Effector memory CD8-positive, alpha-beta T cell (primary cell): ENCODE results near the gene TBL1X.
A peak's percentile ranks its signal among the peaks of the same experiment; 100 is the strongest.

Experiments
- ATAC-seq: fragments of 150-1000 bp; cut with Tn5 transposase; replicated peaks from 2 replicates; pipeline ENCODE4 v1.10.0; 2021; ENCODE audit warnings: mild to moderate bottlenecking, moderate library complexity
- DNase-seq, 3 experiments: peaks; one replicate each; pipeline ENCODE4 v3.0.0; 2021
- H3K27ac Mint-ChIP-seq, 2 donors: one replicate each; pipeline ENCODE4 v1.8.0; 2022; ENCODE audit warnings: mild to moderate bottlenecking in 2 of 2, mixed read lengths in 2 of 2, moderate library complexity in 2 of 2
- H3K27me3 Mint-ChIP-seq, 2 donors: one replicate each; pipeline ENCODE4 v1.8.0; 2022; ENCODE audit warnings: mixed read lengths in 2 of 2
- H3K36me3 Mint-ChIP-seq: one replicate; pipeline ENCODE4 v1.8.0; 2022; ENCODE audit warnings: mild to moderate bottlenecking, moderate library complexity, mixed read lengths; ENCODE audit not compliant: insufficient read depth
- H3K4me1 Mint-ChIP-seq, 2 donors: one replicate each; pipeline ENCODE4 v1.8.0; 2022; ENCODE audit warnings: low read depth in 2 of 2, mixed read lengths in 2 of 2
- H3K4me3 Mint-ChIP-seq, 2 donors: one replicate each; pipeline ENCODE4 v1.8.0; 2022; ENCODE audit warnings: mild to moderate bottlenecking in 2 of 2, mixed read lengths in 2 of 2, moderate library complexity in 2 of 2
- H3K9me3 Mint-ChIP-seq, 2 donors: one replicate each; pipeline ENCODE4 v1.8.0; 2022; ENCODE audit warnings: mixed read lengths in 2 of 2

TBL1X gene

DNA sequence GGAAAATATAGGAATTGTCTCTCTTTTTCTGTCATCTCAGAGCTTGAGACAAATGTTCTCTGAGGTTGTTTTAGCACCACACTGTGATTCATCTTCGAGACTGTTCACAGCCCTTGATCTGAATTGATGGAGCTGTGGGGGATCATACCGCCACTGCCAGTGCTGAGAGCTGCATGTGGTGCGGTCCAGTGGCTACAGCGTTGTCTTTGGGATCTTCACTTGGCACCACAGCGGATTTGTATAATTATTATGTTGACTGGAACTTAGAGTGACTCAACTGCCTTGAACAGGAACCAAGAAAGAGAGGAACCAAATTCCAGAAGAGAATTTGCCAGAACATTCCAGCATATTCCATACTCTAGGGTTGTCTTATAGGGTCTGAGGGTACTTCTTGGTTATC is 29.1 kb downstream of the TBL1X start:
- DNase-seq (no peak), ATAC-seq (no peak)
- H3K4me1 Mint-ChIP-seq = peaks cover 18 to 25% of the 10 kb centered on the region in 2 donors
- H3K4me3 Mint-ChIP-seq = no peak overlapping the region
- H3K9me3 Mint-ChIP-seq = no peaks in the 10 kb centered on the region
- no peaks in the 10 kb centered on the region for H3K27me3 Mint-ChIP-seq
- peaks cover 9% of the 10 kb centered on the region for H3K36me3 Mint-ChIP-seq
- no peak overlapping the region for H3K27ac Mint-ChIP-seq

DNA sequence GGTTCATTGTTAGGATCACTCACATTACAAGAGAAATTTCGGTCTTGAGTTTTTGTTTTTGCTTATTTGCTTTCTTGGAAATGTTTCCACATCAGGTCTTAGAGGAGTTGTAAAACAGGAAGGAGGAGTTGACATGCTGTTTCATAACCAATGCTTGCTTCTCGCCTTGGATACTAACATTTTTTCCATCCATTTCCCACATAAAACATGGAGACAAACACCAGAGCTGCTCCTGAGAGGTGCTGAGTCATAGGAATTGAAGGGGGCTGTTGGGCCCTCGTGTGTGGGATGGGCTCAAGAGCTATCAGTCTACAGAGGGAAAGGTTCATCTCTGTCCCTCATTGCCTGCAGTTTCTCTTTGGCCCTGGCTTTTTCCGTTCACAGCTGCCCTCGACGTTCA is 29.9 kb downstream of the TBL1X start:
- Mint-ChIP-seq H3K4me3 (no peak overlapping the region), H3K27me3 (no peaks in the 10 kb centered on the region), H3K4me1 (peaks cover 18 to 25% of the 10 kb centered on the region in 2 donors), H3K27ac (peak overlapping the region in 1 of 2 donors; percentile 8), H3K9me3 (no peaks in the 10 kb centered on the region), H3K36me3 (peaks cover 7% of the 10 kb centered on the region)
- no peak for DNase-seq
- ATAC-seq = no peak

DNA sequence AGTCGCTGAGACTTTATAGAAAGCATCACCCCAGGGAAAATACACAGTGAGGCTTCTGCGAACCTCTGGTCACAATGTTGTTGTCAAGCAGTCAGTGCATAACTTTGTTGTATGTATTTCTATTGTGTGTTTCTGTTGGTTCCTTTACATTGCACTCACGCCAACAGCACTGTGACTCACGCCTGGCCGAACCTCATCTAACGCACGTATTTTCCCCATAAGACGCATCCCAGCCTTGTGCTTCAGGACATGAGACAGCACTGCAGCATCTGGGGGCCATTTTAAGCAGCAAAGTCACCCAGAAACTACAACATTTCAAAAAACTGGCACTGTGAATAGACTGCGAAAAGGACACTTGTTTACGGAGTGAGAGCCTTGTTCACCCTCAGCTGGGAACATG is 30.6 kb downstream of the TBL1X start:
- Mint-ChIP-seq H3K27ac (no peak overlapping the region), H3K27me3 (no peaks in the 10 kb centered on the region), H3K4me1 (peaks cover 13 to 19% of the 10 kb centered on the region in 2 donors), H3K4me3 (no peak overlapping the region), H3K36me3 (peaks cover 5% of the 10 kb centered on the region), H3K9me3 (no peaks in the 10 kb centered on the region)
- no peak for DNase-seq
- no peak for ATAC-seq

DNA sequence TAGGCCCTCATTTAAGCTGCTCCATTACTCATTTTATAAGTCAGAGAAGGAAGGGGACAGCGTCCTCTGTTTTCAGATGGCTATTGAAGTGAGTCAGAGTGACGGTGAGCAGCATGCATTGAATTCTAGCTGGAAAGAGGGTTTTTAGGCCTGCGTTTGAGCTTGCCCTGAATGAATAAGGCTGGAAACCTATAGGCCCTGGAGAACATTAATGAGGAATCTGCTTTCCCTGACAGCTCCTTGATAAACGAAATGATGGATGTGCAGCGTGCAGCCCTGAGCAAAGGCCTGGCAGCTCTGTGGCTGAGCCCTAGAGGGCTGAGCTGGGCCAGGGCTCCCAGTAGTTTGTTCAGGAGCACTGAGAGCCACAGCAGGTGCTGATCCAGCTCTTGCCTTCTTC is 33.4 kb downstream of the TBL1X start:
- DNase-seq (no peak), ATAC-seq (no peak)
- Mint-ChIP-seq H3K27me3 (no peaks in the 10 kb centered on the region), H3K4me3 (no peak overlapping the region), H3K27ac (no peak overlapping the region), H3K4me1 (peaks cover 8% of the 10 kb centered on the region in 2 donors), H3K9me3 (no peaks in the 10 kb centered on the region), H3K36me3 (peaks cover 11% of the 10 kb centered on the region)

DNA sequence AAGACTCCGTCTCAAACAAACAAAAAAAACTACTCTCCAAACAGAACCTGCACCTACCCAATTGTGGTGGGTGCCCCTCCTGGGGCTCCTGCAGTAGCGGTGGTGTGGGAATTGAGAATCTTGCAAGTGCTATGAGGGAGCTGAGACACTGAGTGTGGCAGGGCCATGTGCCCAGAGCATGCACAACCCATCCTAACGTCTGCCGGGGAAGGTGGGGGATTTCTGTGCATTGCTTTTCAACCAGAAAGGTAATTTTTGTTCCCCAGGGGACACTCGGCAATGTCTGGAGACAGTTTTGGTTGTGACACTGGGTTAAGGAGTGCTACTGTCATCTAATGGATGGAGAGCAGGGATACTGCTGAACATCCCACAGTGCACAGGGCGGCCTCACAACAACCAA is 35.7 kb downstream of the TBL1X start:
- Mint-ChIP-seq H3K27ac (no peak overlapping the region), H3K9me3 (no peaks in the 10 kb centered on the region), H3K4me3 (no peak overlapping the region), H3K27me3 (no peaks in the 10 kb centered on the region), H3K36me3 (peaks cover 6% of the 10 kb centered on the region), H3K4me1 (peaks cover 8 to 12% of the 10 kb centered on the region in 2 donors)
- DNase-seq = no peak
- ATAC-seq = no peak

DNA sequence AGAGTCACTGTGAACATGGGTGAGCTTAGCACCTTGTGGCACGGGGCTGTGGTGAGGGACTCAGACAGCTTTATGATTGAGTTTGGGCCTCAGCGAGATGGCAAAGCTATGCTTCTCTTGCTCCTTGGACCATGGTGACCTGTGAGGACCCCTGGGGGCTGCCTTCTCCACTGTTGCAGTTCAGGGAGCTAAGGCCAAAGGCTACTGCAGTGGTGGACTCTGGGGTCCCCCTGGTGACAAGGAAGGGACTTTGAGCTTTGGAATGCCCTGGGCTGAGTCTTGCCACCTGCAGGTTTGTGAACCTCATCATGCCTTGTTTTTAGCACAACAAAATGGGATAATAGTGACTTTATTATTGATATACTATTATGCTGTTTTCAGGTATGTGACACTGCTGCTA is 36.5 kb downstream of the TBL1X start:
- Mint-ChIP-seq H3K4me1 (peaks cover 7 to 10% of the 10 kb centered on the region in 2 donors), H3K27ac (no peak overlapping the region), H3K27me3 (no peaks in the 10 kb centered on the region), H3K36me3 (peaks cover 6% of the 10 kb centered on the region), H3K4me3 (no peak overlapping the region), H3K9me3 (no peaks in the 10 kb centered on the region)
- ATAC-seq = no peak
- no peak for DNase-seq

DNA sequence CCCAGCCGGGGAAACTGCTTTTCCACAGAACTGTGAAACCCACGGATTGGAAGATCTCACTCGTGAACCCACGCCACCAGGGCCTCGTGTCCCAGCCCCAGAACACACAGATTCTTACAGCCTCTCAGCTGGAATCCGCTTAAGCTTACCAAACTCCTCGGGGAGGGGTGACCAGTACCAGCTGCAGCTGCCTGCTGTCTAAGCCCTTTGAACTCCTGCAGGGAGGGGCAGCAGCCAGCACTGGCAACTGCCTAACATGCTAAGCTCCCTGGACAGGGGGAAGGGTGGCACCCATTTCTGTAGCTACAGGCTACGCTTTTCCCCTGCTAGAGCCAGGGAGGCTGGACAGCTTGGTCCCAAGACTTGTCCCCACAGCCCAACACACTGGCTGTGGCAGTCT is 38.4 kb downstream of the TBL1X start:
- Mint-ChIP-seq H3K36me3 (peaks cover 6% of the 10 kb centered on the region), H3K4me1 (peaks cover 9 to 10% of the 10 kb centered on the region in 2 donors), H3K9me3 (no peaks in the 10 kb centered on the region), H3K4me3 (no peak overlapping the region), H3K27me3 (no peaks in the 10 kb centered on the region), H3K27ac (no peak overlapping the region)
- ATAC-seq = no peak
- no peak for DNase-seq

DNA sequence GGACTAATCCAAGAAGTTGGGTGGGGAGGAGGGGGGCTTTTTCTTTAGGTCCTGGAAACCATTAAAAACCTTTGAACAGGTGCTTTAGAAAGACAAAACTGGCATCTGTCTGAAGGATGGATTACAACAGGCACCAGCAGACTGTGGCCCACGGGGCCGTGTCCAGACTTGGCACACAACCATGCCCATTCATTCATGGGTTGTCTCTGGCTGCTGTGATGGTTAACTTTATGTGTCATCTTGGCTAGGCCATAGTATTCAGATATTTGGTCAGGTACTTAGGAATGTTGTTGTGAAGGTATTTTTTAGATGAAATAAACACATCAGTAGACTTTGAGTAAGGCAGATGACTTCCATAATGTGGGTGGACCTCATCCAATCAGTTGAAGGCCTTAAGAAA is 45.5 kb downstream of the TBL1X start:
- Mint-ChIP-seq H3K36me3 (peaks cover 2% of the 10 kb centered on the region), H3K4me3 (no peak overlapping the region), H3K27ac (peak overlapping the region in 1 of 2 donors; percentile 67), H3K9me3 (no peaks in the 10 kb centered on the region), H3K27me3 (no peaks in the 10 kb centered on the region), H3K4me1 (peaks cover 7 to 15% of the 10 kb centered on the region in 2 donors)
- no peak for ATAC-seq
- no peak for DNase-seq

DNA sequence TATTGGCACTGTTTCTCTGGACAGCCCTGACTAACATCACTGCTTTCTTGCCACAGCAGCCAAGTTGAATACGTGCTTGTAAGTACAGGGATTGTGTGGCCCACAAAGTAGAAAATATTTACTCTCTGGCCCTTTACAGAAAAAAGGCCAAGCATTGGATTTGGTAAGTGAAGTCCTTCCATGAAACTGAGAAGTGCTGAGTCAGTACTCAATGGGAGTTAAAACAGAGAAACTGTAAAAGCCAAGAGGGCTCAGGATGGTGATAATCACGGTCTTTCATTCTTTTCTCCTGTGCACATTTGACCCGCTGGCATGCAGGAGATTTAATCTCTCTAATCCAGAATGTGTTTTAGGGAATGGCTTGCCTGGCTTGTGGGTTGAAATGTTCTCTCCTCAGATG is 46.1 kb downstream of the TBL1X start:
- DNase-seq (no peak), ATAC-seq (no peak)
- peaks cover 11 to 21% of the 10 kb centered on the region in 2 donors for H3K4me1 Mint-ChIP-seq
- no peaks in the 10 kb centered on the region for H3K9me3 Mint-ChIP-seq
- no peak overlapping the region for H3K27ac Mint-ChIP-seq
- no peak overlapping the region for H3K4me3 Mint-ChIP-seq
- no peaks in the 10 kb centered on the region for H3K27me3 Mint-ChIP-seq
- peaks cover 2% of the 10 kb centered on the region for H3K36me3 Mint-ChIP-seq

DNA sequence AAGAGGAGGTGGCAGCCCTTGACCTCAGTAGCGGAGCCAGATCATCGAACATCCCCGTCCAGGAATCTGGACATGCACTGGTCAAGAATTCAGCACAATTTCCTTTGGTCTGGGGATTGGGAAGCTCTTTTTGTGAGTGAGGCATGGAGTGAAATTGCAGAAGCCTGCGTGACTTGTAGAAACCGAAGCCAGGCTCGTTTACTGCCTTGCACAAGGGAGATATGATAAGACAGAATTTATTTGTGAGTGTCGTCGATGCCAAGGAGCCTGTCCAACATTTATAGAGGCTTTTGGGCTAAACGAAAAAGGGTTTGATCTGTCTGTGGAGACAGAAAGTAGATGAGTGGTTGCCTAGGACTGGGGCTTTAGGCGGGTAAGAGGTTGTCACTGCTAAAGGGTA is 50.6 kb downstream of the TBL1X start:
- Mint-ChIP-seq H3K27ac (peak overlapping the region in 1 of 2 donors; percentile 73), H3K9me3 (no peaks in the 10 kb centered on the region), H3K4me1 (peaks cover 20 to 24% of the 10 kb centered on the region in 2 donors), H3K4me3 (peak overlapping the region; percentile 58 to 64), H3K27me3 (no peaks in the 10 kb centered on the region), H3K36me3 (peaks cover 6% of the 10 kb centered on the region)
- no peak for DNase-seq
- ATAC-seq = no peak

DNA sequence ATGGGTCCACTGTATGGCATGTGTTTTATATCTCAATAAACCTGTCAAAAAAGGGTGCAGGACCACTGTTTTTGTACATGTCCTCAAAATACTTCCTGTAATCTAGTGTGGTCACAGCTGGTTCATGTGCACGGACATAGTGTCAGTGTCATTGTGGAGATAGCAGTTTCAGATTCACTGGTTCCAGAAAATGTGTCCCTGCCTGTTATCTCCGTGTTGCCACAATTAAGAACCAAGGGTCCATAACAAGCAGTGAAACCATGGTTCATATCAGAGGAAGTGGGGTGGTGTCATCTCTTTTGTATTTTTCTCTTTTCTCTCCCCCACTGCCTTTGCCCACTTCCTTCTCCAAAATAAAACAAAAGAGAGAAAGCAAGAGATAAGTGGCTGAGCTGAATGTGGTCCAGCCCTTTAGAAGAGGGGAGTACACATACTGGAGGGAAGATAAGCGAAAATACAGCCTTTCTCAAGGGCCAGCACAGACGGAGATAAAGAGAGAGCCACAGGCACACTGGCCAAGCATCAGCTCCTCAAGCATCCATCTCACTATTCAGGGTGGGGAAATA is 51.2 kb downstream of the TBL1X start:
- H3K9me3 Mint-ChIP-seq = no peaks in the 10 kb centered on the region
- DNase-seq (no peak), ATAC-seq (peak; percentile 26)

DNA sequence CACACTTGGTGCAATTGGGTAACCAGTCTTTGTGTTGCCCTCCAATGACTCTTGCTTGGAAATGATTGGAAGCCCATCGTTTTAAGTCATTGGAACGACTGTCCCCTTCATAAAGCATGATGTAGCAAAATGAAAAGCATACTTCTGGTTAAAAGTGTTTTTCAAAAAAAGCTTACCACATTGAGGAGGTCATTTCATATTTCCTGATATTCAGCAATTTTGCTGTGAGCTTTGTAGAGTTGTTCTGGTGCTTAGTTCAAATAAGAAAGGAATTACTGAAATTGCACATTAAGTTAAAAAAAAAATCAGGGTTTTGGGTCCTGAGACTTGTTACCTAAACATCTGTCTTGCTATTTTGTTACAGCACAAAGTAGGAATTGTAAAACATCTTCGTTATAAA is 51.8 kb downstream of the TBL1X start:
- ATAC-seq = no peak

More for the DNA sequence above, 51.2 kb downstream of the TBL1X start:
- peak overlapping the region; percentile 40 to 64 for H3K4me3 Mint-ChIP-seq
- peak overlapping the region; percentile 71 to 79 for H3K27ac Mint-ChIP-seq
- H3K27me3 Mint-ChIP-seq = no peaks in the 10 kb centered on the region
- H3K36me3 Mint-ChIP-seq = peaks cover 6% of the 10 kb centered on the region
- H3K4me1 Mint-ChIP-seq = peaks cover 24% of the 10 kb centered on the region in 2 donors

DNA sequence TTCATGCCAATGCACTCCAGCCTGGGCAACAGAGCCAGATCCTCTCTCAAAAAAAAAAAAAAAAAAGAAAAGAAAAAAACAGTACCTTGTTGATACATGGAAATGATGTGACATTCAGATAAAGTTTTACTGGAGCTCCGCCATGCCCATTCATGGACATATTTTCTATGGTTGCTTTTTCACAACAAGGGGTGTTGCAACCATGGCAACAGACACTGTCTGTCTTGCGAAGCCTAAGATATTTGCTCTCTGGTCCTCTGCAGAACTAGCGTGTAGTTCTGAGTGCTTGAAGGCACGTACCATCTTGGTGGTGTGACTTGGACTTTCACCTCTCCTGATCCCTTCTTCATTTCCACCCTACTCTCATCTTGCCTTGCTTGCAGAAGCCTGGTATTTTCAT is 53.2 kb downstream of the TBL1X start:
- Mint-ChIP-seq H3K9me3 (no peaks in the 10 kb centered on the region), H3K4me1 (peaks cover 24 to 27% of the 10 kb centered on the region in 2 donors), H3K27ac (no peak overlapping the region), H3K4me3 (no peak overlapping the region), H3K27me3 (no peaks in the 10 kb centered on the region), H3K36me3 (peaks cover 6% of the 10 kb centered on the region)
- no peak for ATAC-seq
- DNase-seq = no peak

More for the DNA sequence above, 51.8 kb downstream of the TBL1X start:
- H3K27ac Mint-ChIP-seq = peak overlapping the region; percentile 71 to 79
- no peak for DNase-seq
- no peaks in the 10 kb centered on the region for H3K27me3 Mint-ChIP-seq
- peaks cover 6% of the 10 kb centered on the region for H3K36me3 Mint-ChIP-seq
- peaks cover 24 to 25% of the 10 kb centered on the region in 2 donors for H3K4me1 Mint-ChIP-seq
- no peaks in the 10 kb centered on the region for H3K9me3 Mint-ChIP-seq
- H3K4me3 Mint-ChIP-seq = no peak overlapping the region

DNA sequence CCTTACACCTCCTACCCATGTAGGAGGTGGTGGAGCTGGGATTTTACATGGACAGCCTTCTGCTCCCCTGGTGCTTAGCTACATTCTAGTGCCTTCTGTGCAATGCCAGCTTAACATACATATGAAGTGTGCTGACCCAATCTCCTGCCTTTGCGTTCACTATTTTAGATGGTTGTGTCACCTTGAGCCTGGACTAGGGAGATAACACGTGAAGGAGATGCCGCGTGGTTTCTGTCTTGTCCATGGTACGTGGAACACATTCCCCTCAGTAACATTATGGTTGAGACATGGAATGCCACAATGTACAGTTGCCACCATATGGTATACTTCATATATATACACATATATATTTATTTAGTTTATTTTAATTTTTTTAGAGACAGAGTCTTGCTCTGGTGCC is 54.0 kb downstream of the TBL1X start:
- Mint-ChIP-seq H3K4me3 (no peak overlapping the region), H3K27ac (no peak overlapping the region), H3K27me3 (no peaks in the 10 kb centered on the region), H3K9me3 (no peaks in the 10 kb centered on the region), H3K36me3 (peaks cover 6% of the 10 kb centered on the region), H3K4me1 (peaks cover 24 to 27% of the 10 kb centered on the region in 2 donors)
- no peak for ATAC-seq
- no peak for DNase-seq
